D721Med (cell line): ENCODE data around the gene SLX9.

Experiments used
- DNase-seq: peaks from one replicate; pipeline ENCODE4 v3.0.0; 2011; ENCODE audit warnings: low spot score; ENCODE audit not compliant: insufficient read length
- FAIRE-seq: peaks from 2 replicates; lab custom pipeline; 2011; peaks lifted over from hg19 to GRCh38; lab: Jason Lieb, UNC
- TF ChIP-seq, protein P1 (sequence below): IDR thresholded peaks from 2 replicates; pipeline ENCODE4 v1.5.1; 2012; ENCODE audit warnings: mild to moderate bottlenecking, control low read depth; ENCODE audit not compliant: insufficient read depth; ENCODE audit errors: missing control alignments

SLX9 gene

DNA sequence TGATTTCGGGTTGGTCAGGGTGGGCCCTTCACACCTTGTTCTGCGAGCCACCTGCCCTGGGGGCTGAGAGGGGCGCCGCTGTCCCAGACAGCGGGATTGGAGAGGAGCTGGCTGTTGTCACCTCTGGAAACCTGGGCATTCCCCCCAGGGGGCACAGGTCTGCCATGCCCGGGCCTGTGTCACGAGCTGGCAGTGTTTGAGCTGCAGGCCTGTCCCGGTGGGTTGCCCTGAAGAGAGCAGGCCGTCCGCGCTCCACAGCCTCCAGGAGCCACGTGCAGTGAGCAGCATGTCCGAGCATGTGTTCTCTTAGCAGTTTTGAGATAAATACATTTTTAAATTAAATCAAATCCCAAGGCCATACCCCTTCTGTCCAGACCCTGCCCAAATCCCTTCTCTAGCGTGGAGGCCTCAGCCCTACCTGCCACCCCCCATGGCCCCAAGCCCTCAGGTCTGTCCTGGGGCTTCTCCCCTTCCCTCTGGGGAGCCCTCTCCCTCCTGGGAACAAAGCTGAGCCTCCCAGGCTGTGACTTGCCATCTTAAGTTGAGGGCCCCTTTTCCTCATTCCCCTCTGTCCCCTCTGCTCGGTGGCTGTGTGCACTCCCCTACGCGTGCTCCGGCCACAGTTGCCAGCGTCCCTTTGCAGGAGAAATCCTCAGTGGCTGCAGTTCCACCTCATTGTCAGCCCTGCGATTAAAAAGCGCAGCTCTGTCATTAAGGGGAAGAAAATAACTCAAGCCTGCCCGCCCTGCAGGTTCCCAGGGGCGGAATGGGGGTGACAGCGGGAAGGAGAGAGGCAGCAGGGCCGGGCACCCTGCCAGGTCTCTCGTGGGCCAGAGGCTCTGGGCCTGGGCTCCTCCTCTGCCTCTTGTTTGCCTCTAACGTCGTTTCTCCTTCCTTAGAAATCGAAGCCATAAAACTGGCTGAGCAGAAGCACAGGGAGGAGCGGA is 26.6 kb downstream of the SLX9 start:
- no peak for FAIRE-seq
- TF ChIP-seq, protein P1, sequence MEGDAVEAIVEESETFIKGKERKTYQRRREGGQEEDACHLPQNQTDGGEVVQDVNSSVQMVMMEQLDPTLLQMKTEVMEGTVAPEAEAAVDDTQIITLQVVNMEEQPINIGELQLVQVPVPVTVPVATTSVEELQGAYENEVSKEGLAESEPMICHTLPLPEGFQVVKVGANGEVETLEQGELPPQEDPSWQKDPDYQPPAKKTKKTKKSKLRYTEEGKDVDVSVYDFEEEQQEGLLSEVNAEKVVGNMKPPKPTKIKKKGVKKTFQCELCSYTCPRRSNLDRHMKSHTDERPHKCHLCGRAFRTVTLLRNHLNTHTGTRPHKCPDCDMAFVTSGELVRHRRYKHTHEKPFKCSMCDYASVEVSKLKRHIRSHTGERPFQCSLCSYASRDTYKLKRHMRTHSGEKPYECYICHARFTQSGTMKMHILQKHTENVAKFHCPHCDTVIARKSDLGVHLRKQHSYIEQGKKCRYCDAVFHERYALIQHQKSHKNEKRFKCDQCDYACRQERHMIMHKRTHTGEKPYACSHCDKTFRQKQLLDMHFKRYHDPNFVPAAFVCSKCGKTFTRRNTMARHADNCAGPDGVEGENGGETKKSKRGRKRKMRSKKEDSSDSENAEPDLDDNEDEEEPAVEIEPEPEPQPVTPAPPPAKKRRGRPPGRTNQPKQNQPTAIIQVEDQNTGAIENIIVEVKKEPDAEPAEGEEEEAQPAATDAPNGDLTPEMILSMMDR: no peak
- DNase-seq: no peak

DNA sequence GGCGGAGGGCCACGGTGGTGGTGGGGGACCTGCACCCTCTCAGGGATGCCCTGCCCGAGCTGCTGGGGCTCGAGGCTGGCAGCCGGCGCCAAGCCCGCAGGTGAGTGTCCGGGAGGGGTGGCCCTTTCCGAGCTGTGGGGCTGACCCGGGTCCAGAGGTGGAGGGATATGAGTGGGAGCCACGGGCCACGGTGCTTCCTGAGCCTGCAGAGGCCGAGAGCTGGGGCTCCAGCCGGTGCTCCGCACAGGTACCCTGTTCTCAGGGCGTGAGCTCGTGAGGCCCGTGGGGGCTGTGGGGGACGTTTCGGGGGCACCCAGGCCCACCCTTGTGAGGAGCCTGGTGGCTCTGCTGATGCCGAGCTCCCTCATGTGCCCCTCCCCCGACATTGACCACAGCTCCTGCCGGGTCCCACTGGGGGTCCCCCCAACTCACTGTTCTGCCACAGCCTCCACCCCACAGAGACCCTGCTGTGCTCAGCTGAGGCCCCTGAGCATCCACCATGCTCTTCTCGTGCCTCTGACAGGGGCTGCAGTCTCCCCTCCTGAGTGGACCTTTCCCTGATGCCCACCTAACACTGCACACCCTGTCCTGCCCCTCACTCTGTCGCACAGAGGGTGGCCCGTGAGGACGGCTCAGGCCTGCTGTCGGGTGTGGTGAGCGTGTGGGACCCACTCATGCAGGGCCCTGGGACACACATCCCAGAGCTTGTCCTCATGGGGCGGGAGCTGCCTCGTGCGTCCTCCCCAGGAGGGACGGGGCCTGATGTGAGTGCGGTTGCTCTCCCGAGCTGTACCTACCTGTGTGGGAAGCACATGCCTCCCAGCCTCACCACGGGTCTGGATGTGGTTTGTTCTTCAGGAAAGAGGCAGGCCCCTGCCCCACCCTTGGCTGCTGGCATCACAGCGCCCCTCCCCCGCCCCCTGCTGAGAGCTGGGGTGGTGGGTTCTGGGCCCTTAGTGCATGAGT is 27.5 kb downstream of the SLX9 start:
- DNase-seq (no peak), FAIRE-seq (no peak)
- TF ChIP-seq, protein P1: no peak

DNA sequence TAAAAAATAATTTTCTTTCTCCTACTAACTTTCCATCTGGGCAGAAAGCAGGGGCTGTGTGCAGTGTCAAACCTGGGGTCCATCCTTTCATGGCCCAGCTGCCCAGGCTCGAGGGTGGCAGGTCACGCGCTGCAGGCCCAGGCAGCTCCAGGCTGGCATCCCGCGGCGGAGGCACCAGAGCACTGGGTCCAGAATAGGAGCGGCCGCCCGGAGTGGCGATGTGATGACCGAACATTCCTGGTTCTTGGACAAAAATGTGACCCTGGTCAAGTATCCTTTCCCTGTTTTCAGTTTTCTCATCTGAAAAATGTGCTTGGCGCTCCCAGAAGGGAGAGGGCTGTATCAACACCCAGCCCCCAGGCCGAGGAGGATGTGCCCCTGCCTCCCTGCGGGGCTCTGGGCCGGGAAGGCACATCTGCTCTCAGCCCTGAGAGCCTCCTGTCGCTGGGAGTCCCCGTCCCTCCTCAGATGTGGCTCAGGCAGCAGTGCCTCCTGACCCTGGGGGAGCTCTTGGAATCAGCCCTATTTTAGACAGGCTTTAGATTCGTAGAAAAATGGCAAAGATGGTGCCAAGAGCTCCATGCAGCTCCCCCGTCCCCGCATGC is 29.3 kb downstream of the SLX9 start:
- TF ChIP-seq, protein P1: no peak
- no peak for DNase-seq
- FAIRE-seq: no peak

DNA sequence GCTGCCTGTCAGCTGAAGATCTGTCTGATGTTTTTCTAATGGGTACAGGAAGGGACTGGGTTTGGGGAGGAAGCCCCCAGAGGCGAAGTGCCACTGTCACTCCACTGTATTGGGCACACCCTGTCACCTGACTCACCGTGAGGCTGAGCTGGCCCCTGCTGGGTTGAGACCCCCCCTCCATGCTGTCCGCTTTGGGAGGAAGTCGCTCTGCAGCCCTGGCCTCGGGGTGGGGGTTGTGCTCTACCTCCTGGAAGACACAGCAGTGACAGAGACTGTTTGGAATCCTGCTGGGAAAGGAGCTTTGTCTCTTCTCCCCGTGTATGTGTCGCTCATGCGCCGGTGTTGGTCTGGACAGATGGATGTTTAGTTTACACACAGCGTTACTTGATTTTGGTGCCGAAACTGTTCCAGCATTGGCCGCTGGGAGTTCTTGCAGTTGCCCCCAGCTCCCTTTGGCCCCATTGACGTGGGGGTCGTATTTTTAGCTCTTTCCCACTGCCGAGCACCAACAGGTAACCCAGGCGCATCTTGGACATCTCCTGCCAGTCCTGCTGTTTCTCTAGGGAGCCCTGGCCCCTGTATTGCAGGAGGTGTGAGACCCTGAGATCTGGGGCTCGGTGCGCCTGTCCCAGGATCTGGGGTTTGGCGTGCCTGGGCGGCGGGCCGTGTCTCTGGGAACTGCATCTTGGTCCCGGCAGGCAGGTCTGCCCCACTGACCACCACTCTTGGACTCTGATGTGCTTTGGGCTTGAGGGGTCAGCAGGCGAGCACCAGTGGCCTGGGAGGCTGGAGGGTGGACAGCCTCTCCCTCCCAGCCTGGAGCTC is 30.3 kb downstream of the SLX9 start:
- TF ChIP-seq, protein P1: no peak
- FAIRE-seq: no peak
- no peak for DNase-seq

DNA sequence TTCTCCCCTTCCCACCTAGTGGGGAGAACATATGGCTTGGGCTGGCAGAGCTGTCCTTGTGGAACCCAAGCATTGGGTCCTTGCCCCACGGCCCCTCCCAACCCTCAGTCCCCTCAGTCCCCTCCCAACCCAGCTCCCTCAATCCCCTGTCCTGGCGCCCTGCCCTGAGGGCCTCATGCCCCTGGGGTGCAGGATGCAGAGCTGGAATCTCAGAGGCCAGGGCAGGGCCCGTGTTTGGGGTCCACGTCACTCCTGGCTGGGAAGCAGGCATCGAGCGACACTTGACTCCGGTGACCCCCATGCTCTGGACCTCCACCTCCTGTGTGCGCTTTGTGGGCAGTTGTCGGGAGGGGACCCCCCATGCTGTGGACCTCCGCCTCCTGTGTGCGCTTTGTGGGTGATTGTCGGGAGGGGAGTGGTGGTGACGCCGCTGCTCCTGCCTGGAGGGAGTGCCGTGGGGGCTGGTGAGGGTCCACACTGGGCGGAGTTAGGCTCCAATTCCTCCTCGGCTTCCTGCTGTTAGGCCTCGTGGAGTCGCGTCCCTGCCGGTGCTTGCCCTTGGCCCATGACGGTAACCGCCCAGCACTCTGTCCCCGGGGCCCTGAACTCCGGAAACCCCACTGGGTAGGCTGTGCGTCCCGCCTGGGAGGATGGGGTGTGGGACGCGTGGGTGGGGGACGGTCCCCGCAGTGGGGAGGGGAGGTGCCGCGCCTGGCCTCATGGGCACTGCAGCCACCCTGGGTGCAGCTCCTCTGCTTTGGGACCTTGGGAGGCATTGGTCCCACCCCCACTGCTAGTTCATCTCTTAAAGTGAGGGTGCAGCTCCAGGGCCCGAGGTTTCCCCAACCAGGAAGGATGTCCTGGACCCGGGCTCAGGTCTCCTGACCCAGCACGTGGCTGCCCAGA is 31.2 kb downstream of the SLX9 start:
- DNase-seq (no peak), FAIRE-seq (no peak)
- TF ChIP-seq, protein P1: no peak
